Mesendoderm (in vitro differentiated cells): ENCODE measurements around the gene CHST12.

Source experiments
- DNase-seq: peaks from one replicate; pipeline ENCODE4 v3.0.0; 2013
- H2AK5ac ChIP-seq: 2 replicates; pipeline ENCODE4 v1.6.1; 2013; ENCODE audit warnings: low read length, inconsistent platforms
- H2BK120ac ChIP-seq: 2 replicates; pipeline ENCODE4 v1.6.1; 2013; ENCODE audit warnings: low read depth, mild to moderate bottlenecking, low read length, moderate library complexity, mixed read lengths
- H2BK15ac ChIP-seq: replicated peaks from 2 replicates; pipeline ENCODE4 v1.6.1; 2013; ENCODE audit warnings: low read depth, mild to moderate bottlenecking, moderate library complexity
- H2BK5ac ChIP-seq: 2 replicates; pipeline ENCODE4 v1.6.1; 2013; ENCODE audit warnings: low read length, inconsistent platforms
- H3K18ac ChIP-seq: 2 replicates; pipeline ENCODE4 v1.6.1; 2013; ENCODE audit warnings: mild to moderate bottlenecking, low read length, mixed read lengths
- H3K23ac ChIP-seq: one replicate; pipeline ENCODE4 v1.6.1; 2013; ENCODE audit warnings: low read length
- H3K27ac ChIP-seq: 2 replicates; pipeline ENCODE4 v1.5.1; 2013; ENCODE audit warnings: low read depth, mild to moderate bottlenecking, inconsistent platforms, low read length, moderate library complexity
- H3K27me3 ChIP-seq: 2 replicates; pipeline ENCODE4 v1.6.1; 2013; ENCODE audit warnings: low read length, control low read depth, mild to moderate bottlenecking, inconsistent platforms; ENCODE audit not compliant: insufficient read depth, poor library complexity
- H3K36me3 ChIP-seq: 2 replicates; pipeline ENCODE4 v1.6.1; 2013; ENCODE audit warnings: low read length, inconsistent platforms; ENCODE audit not compliant: control insufficient read depth, insufficient read depth
- H3K4ac ChIP-seq: one replicate; pipeline ENCODE4 v1.6.1; 2013; ENCODE audit warnings: low read depth, mild to moderate bottlenecking, low read length, moderate library complexity
- H3K4me1 ChIP-seq: 2 replicates; pipeline ENCODE4 v1.6.1; 2013; ENCODE audit warnings: low read depth, low read length, inconsistent platforms; ENCODE audit not compliant: control insufficient read depth
- H3K4me2 ChIP-seq: 2 replicates; pipeline ENCODE4 v1.6.1; 2013; ENCODE audit warnings: low read length
- H3K4me3 ChIP-seq: 2 replicates; pipeline ENCODE4 v1.5.1; 2013; ENCODE audit warnings: mild to moderate bottlenecking, low read length
- H3K56ac ChIP-seq: one replicate; pipeline ENCODE4 v1.6.1; 2013; ENCODE audit warnings: low read length
- H3K79me1 ChIP-seq: 2 replicates; pipeline ENCODE4 v1.6.1; 2013; ENCODE audit warnings: low read length, inconsistent platforms
- H3K79me2 ChIP-seq: 2 replicates; pipeline ENCODE4 v1.6.1; 2013; ENCODE audit warnings: mild to moderate bottlenecking, low read length; ENCODE audit not compliant: control insufficient read depth, insufficient read depth
- H3K9ac ChIP-seq: 2 replicates; pipeline ENCODE4 v1.6.1; 2013; ENCODE audit warnings: low read length, inconsistent platforms
- H4K5ac ChIP-seq: one replicate; pipeline ENCODE4 v1.6.1; 2013; ENCODE audit warnings: low read length
- H4K8ac ChIP-seq: one replicate; pipeline ENCODE4 v1.6.1; 2013; ENCODE audit warnings: low read depth, mild to moderate bottlenecking, control low read depth, low read length, moderate library complexity
- WGBS: extraction: QIAGEN DNeasy Blood & Tissue Kit; methylation state at CpG from one replicate; pipeline ENCODE4 v1.1.7; 2013; ENCODE audit warnings: low lambda C conversion rate, missing lambda C conversion rate; ENCODE audit not compliant: insufficient coverage; ENCODE audit errors: extremely low coverage; 5-methylcytosine and 5-hydroxymethylcytosine counted together

Gene CHST12

GRCh38 chr7:2369139-2369538, 34.3 kb upstream of the CHST12 start:
- Histone ChIP-seq H2BK15ac (no peak overlapping the region), H3K4ac (no peak overlapping the region), H3K36me3 (peaks cover 45% of the 10 kb centered on the region), H3K79me2 (peaks cover 5% of the 10 kb centered on the region), H3K23ac (no peak overlapping the region), H3K4me1 (no peaks in the 10 kb centered on the region), H4K5ac (no peak overlapping the region), H4K8ac (no peak overlapping the region), H3K18ac (no peak overlapping the region), H2AK5ac (no peak overlapping the region), H3K56ac (no peak overlapping the region), H3K4me3 (no peak overlapping the region), H3K79me1 (peaks cover 16% of the 10 kb centered on the region), H3K9ac (no peak overlapping the region), H2BK5ac (no peak overlapping the region), H3K27me3 (no peaks in the 10 kb centered on the region), H3K27ac (no peak overlapping the region), H3K4me2 (no peak overlapping the region), H2BK120ac (no peak overlapping the region)
- WGBS = no CpG with 5 or more reads among the region's 10 CpGs
- DNase-seq = no peak

- no peak overlapping the region for H3K4me3 ChIP-seq
- H3K4me2 ChIP-seq = no peak overlapping the region
- H4K5ac ChIP-seq = no peak overlapping the region
- no peak for DNase-seq
- no peak overlapping the region for H2BK5ac ChIP-seq
- peaks cover 16% of the 10 kb centered on the region for H3K79me1 ChIP-seq
- H3K27me3 ChIP-seq = no peaks in the 10 kb centered on the region
- H3K18ac ChIP-seq = no peak overlapping the region
- WGBS = no CpG with 5 or more reads among the region's 8 CpGs
- peaks cover 53% of the 10 kb centered on the region for H3K36me3 ChIP-seq
- peaks cover 19% of the 10 kb centered on the region for H3K79me2 ChIP-seq
- H4K8ac ChIP-seq = no peak overlapping the region
- no peak overlapping the region for H3K9ac ChIP-seq
- no peak overlapping the region for H2AK5ac ChIP-seq
- H3K56ac ChIP-seq = no peak overlapping the region
- no peak overlapping the region for H3K23ac ChIP-seq
- H2BK120ac ChIP-seq = no peak overlapping the region
- no peak overlapping the region for H3K27ac ChIP-seq
- H3K4ac ChIP-seq = no peak overlapping the region
- H3K4me1 ChIP-seq = no peaks in the 10 kb centered on the region
- H2BK15ac ChIP-seq = no peak overlapping the region
Measured at GRCh38 chr7:2371329-2371728, 32.1 kb upstream of the CHST12 start.

GRCh38 chr7:2372724-2373123, 30.7 kb upstream of the CHST12 start:
- no peak overlapping the region for H3K27ac ChIP-seq
- no peak for DNase-seq
- no peak overlapping the region for H3K4me3 ChIP-seq
- no CpG with 5 or more reads among the region's 14 CpGs for WGBS
- H3K4me2 ChIP-seq = no peak overlapping the region
- H2BK120ac ChIP-seq = no peak overlapping the region
- no peak overlapping the region for H3K18ac ChIP-seq
- H3K4me1 ChIP-seq = no peaks in the 10 kb centered on the region
- no peak overlapping the region for H3K23ac ChIP-seq
- no peak overlapping the region for H2BK5ac ChIP-seq
- no peak overlapping the region for H2AK5ac ChIP-seq
- H4K5ac ChIP-seq = no peak overlapping the region
- H2BK15ac ChIP-seq = no peak overlapping the region
- no peak overlapping the region for H3K4ac ChIP-seq
- no peak overlapping the region for H4K8ac ChIP-seq
- H3K9ac ChIP-seq = no peak overlapping the region
- no peak overlapping the region for H3K56ac ChIP-seq
- H3K36me3 ChIP-seq = peaks cover 54% of the 10 kb centered on the region
- H3K79me1 ChIP-seq = peaks cover 15% of the 10 kb centered on the region
- peaks cover 29% of the 10 kb centered on the region for H3K79me2 ChIP-seq
- H3K27me3 ChIP-seq = no peaks in the 10 kb centered on the region

GRCh38 chr7:2373124-2373556, 30.3 kb upstream of the CHST12 start:
- Histone ChIP-seq H3K79me2 (peaks cover 30% of the 10 kb centered on the region), H4K8ac (no peak overlapping the region), H3K18ac (no peak overlapping the region), H3K9ac (no peak overlapping the region), H3K4ac (no peak overlapping the region), H4K5ac (no peak overlapping the region), H2BK5ac (no peak overlapping the region), H3K23ac (no peak overlapping the region), H2BK15ac (no peak overlapping the region), H3K4me1 (no peaks in the 10 kb centered on the region), H3K27ac (no peak overlapping the region), H3K36me3 (peaks cover 54% of the 10 kb centered on the region), H3K4me3 (no peak overlapping the region), H3K4me2 (no peak overlapping the region), H2AK5ac (no peak overlapping the region), H3K56ac (no peak overlapping the region), H2BK120ac (no peak overlapping the region), H3K79me1 (peaks cover 16% of the 10 kb centered on the region), H3K27me3 (no peaks in the 10 kb centered on the region)
- no peak for DNase-seq
- no CpG with 5 or more reads among the region's 14 CpGs for whole genome bisulfite sequencing

GRCh38 chr7:2373646-2374045, 29.8 kb upstream of the CHST12 start:
- Histone ChIP-seq H3K23ac (no peak overlapping the region), H2BK120ac (no peak overlapping the region), H4K8ac (no peak overlapping the region), H3K27me3 (no peaks in the 10 kb centered on the region), H3K4me3 (no peak overlapping the region), H3K4ac (no peak overlapping the region), H2BK15ac (no peak overlapping the region), H3K36me3 (peaks cover 49% of the 10 kb centered on the region), H3K4me2 (no peak overlapping the region), H3K9ac (no peak overlapping the region), H3K79me2 (peaks cover 32% of the 10 kb centered on the region), H2AK5ac (no peak overlapping the region), H4K5ac (no peak overlapping the region), H3K79me1 (peaks cover 16% of the 10 kb centered on the region), H3K56ac (no peak overlapping the region), H3K27ac (no peak overlapping the region), H2BK5ac (no peak overlapping the region), H3K18ac (no peak overlapping the region), H3K4me1 (no peaks in the 10 kb centered on the region)
- WGBS = no CpG with 5 or more reads among the region's 7 CpGs
- no peak for DNase-seq

GRCh38 chr7:2374401-2374800, 29.0 kb upstream of the CHST12 start:
- Histone ChIP-seq H3K79me1 (peaks cover 18% of the 10 kb centered on the region), H2BK5ac (no peak overlapping the region), H3K23ac (no peak overlapping the region), H3K56ac (no peak overlapping the region), H3K36me3 (peaks cover 44% of the 10 kb centered on the region), H3K9ac (no peak overlapping the region), H3K79me2 (peaks cover 32% of the 10 kb centered on the region), H3K18ac (no peak overlapping the region), H4K5ac (no peak overlapping the region), H3K4me3 (no peak overlapping the region), H3K27ac (no peak overlapping the region), H2BK120ac (no peak overlapping the region), H3K4ac (no peak overlapping the region), H3K4me1 (no peaks in the 10 kb centered on the region), H4K8ac (no peak overlapping the region), H2AK5ac (no peak overlapping the region), H2BK15ac (no peak overlapping the region), H3K4me2 (no peak overlapping the region), H3K27me3 (no peaks in the 10 kb centered on the region)
- no peak for DNase-seq
- no CpG with 5 or more reads among the region's 18 CpGs for WGBS
